HG03175 (cell line): ENCODE data around the gene EIPR1.

Source experiments
- ATAC-seq: cut with Tn5 transposase; IDR thresholded peaks from one replicate; pipeline ENCODE4 v1.9.1; 2021; ENCODE audit warnings: mild to moderate bottlenecking, moderate library complexity; ENCODE audit not compliant: unreplicated experiment

Gene EIPR1

DNA sequence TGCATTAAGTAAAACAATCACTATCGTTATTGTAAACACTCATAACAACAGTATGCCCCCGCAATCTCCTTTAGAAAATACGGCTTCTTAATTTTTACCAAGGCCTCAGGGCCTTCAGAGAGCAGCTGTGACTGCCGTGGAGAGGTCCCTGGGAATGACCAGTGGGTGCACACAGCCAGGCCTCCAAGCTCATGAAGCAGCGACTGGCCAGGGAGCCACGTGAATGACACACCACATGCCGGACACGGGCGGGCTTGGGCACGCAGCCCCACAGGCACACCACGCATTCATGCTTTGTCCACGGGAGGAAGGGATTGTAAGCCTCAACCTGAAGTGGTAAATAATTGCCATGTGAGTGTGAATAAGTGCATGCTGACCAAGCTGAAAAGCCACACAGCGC lies 121.0 kb downstream of the EIPR1 start:
- no peak for ATAC-seq

DNA sequence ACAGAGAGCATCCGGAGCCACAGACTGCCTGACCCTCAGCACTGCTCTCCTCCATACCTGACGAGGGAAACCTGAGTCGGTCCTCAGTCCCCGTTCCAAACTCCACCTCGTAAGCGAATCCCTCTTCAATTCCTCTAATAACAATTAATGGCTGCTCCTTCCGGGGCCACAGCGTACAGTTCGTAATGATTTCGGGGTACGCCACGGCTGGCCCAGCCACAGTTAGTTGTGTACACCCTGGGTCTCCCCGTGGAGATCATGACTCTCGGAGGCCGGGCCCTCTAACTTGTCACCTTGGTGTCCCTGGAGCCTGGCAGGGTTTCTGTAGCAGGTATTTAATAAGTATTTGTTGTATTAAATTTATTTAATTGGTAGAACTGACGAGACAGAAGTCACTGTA lies 121.5 kb downstream of the EIPR1 start:
- no peak for ATAC-seq

DNA sequence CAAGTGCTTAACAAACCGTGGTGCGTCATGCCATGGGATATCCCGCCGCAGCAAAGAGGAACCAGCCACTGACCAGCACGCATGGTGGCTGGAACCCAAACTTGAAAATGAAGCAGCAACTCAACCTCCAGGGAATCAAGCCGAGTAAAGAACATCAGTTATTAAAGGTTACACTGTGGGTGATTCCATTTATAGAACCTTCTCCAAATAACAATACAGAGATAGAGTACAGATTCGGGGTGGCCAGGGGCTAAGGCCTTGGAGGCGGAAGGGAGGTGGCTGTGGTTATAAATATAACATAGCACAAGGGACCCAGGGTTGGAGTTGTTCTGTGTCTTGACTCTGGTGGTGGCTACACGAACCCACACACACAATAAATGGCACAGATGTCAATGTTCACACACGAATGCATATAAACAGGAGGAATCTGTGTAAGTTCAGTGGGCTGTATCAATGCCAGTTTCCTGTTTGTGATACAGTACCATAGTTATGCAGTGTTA lies 123.1 kb downstream of the EIPR1 start:
- peak; percentile 74 for ATAC-seq

DNA sequence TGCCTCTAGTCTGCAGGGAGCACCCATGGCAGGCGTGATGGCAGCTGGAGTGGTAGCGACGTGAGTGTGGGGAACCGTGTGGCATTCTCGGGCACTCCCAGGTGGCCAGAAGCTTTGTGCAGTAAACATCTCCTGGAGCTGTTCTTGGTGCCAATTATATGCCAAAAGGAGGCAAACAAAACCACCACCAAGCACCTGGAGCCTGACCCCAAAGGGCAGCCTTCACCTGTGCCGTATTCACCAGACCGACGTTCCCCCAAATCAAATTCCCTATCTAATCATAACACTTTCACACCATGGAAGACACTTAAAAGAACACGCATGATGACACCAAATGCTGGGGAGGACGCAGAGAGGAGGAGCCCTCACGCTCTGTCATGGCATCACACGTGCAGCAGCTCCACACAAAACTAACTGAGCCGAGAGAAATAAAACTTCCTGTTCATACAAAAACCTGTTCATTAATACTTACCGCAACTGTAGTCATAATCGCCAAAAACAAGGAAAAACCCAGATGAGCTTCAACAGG lies 123.6 kb downstream of the EIPR1 start:
- no peak for ATAC-seq

DNA sequence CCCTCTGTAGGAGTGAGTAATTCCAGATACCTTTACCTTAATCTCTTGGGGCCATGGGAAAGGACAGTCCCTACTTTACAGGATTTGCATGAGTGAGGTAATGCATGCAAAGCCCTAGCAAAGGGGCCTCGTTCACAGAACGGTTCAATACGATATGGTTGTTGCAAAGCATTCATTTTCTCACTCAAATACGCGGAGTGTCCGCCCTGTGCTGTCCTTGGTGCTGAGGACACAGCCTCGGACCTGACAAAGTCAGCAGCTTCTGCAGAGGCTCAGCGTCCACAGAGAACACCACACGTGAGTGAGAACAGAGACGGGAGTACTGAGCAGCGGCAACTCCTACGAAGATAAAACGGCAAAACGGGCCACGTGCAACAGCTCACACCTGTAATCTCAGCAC lies 125.7 kb downstream of the EIPR1 start:
- ATAC-seq, result no peak

DNA sequence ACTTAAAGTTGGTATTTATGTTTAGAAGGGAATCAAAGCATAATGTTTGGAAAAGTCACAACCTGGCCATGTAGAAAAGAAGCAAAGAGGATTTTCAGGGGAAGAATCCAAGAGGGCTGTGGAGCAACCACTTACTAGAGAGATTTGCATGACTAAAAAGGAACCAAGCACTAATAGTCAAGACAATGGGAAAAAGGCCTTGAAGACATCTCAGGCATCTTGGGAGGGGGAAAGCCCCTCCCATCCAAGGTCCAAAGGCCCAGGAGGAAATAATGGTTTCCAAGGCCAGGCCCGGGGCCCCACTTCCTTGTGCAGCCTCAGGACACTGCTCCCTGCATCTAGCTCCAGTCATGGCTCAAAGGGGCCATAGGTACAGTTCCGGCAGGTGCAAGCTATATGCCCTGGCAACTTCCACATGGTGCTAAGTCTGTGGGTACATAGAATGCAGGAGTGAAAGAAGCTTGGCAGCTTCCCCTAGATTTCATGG lies 128.1 kb downstream of the EIPR1 start:
- ATAC-seq, result no peak

DNA sequence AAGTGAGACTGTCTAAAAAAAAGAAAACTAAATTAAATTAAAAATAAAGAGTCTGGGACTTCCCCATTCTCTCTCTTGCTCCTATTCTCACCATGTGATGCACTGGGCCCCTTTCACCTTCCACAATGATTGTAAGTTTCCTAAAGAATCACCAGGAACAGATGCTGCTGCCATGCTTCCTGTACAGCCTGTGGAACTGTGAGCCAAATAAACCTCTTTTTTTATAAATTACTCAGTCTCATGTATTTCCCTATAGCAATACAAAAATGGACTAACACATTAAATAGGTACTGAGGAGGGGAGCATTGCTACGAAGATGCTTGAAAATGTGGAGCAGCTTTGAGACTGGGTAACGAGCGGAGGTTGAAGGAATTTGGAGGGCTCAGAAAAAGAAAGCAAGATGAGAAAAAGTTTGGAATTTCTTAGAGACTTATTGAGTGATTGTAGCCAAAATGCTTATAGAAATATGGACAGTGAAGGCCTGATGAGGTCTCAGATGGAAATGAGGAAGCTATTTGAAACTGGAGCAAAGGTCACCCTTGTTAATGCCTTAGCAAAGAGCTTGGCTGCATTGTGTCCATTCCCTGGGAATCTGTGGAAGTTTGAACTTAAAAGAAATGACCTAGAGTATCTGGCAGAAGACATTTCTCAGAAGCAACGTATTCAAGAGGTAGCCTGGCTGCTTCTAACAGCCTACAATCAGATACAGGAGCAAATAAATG lies 128.7 kb downstream of the EIPR1 start:
- ATAC-seq, result no peak

DNA sequence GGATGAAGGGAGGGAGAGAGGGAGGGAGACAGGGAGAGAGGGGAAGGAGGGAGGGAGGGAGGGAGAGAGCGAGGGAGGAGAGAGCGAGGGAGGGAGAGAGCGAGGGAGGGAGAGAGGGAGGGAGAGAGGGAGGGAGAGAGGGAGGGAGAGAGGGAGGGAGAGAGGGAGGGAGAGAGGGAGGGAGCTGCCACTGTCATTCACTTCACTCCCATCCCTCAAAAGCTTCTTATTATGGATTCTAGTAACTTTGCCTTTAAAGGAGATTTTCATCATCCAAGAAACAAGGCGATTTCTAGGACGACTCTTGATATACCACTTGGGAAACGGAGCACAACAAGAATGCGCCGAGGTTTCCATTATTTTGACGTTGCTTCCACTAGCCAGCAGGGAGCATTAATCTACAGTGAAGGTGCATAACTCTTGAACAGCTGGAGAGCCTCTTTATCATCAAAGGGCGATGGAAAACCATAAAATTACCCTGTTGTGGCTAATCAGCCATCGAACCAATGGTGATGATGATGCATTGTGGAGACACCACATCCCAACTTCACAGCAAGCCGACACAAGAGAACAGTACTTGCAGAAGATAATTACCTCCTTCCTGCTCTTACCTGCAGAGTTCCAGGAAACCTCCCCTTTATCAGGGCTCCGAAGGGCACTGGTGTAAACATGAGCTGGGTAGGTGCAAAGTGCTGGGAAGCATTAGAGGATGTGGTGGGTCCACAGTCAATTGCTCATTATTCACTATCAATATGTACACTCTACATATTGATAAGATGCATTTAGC lies 130.5 kb downstream of the EIPR1 start:
- ATAC-seq, result no peak

DNA sequence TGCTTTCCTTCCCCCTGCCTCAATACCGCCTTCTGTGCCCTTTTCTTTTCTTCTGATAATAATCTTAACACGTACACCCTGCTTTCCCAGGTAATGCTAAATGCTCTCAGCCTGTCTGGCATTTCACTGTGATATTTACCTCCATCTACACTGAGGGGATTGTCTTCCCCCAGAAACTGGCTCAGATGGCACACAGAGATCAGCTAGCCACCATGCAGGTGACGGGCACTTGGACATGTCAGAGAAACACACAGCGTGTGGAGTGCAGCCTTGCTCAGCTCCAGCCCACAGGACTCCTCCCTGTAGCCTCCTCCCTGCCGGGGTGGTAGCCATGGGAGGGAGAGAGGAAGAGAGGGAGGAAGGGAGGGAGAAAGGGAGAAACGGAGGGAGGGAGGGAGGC lies 131.2 kb downstream of the EIPR1 start:
- no peak for ATAC-seq

DNA sequence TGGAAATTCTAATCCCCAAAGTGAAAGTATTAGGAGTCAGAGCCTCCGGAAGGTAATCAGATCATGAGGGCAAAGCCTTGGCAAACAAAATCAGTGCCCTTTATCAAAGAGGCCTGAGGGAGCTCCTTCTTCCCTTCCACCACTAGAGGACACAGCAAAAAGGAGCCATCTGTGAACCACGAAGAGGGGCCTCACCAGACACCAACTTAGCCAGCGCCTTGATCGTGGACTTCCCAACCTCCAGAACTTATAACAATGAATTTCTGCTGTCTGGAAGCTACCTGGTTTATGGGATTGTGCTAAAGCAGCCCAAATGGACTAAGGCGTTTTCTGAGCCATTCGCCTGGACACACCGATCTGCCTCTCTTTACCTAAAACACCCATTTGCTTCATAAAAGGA lies 133.1 kb downstream of the EIPR1 start:
- ATAC-seq, result no peak

DNA sequence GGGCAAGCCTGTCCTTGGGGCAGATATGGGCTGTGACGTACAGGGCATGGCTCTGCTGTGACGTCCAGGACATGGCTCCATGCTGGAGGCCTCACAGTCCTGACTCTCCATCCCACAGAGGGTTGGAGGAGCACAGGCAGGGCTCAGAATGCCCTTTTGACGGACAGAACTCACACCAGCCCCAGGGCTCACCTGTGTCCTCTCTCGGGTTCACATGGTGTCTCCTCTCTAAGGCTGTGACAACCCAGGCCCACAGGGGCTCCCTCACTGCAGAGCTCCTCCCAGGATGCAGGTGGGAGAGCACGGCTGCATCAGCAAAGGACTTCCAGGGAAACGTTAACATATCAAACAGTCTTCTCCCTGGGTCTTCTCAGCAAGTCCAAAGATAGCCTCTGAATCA lies 133.8 kb downstream of the EIPR1 start:
- no peak for ATAC-seq

DNA sequence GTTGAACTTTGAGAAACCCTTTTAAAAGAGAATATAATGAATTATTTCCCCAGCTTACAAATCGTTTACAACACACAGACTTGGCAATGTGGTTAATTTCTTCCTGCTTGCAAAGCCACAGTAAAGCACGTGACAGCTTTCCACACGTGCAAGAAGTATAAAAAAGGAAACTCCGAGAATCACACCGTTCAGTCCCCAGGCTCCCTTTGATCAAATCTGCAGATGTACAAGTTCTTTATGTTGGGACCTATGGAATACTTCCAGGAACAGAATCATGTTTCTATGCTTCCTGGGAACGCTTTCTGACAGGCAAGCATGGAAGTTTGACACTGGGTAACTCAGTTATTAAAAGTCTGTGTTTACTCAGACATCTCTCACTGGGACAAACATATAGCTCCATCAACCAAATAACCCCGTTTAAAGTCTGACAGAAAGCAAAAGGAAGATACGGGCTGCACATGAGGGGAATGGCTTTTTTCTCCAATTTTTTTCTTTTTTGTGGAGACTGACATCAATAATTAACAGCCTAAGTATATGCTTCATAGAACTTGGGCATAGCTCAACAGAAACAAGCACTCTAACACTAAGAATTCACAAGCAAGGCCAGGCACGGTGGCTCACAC lies 134.8 kb downstream of the EIPR1 start:
- peak; percentile 49 for ATAC-seq

DNA sequence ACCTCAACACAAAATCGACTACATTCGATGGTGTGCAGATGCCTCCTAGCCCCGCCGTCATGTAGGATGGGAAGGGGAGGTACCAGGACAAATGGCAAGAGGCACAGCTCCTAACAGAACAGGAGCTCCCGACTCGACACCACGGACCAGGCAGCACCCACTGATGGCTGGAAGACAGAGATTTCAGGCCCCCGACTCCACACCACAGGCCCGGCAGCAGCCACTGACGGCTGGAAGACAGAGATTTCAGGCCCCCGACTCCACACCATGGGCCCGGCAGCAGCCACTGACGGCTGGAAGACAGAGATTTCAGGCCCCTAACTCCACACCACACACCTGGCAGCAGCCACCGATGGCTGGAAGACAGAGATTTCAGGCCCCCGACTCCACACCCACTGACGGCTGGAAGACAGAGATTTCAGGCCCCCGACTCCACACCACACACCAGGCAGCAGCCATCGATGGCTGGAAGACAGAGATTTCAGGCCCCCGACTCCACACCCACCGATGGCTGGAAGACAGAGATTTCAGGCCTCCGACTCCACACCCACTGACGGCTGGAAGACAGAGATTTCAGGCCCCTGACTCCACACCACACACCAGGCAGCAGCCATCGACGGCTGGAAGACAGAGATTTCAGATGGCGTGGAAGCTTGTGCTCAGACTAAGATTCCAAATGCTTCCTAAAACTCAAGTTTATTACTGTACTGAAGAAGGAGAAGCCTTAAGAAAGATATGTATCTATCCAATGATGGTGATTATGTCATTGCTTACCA lies 135.5 kb downstream of the EIPR1 start:
- no peak for ATAC-seq

DNA sequence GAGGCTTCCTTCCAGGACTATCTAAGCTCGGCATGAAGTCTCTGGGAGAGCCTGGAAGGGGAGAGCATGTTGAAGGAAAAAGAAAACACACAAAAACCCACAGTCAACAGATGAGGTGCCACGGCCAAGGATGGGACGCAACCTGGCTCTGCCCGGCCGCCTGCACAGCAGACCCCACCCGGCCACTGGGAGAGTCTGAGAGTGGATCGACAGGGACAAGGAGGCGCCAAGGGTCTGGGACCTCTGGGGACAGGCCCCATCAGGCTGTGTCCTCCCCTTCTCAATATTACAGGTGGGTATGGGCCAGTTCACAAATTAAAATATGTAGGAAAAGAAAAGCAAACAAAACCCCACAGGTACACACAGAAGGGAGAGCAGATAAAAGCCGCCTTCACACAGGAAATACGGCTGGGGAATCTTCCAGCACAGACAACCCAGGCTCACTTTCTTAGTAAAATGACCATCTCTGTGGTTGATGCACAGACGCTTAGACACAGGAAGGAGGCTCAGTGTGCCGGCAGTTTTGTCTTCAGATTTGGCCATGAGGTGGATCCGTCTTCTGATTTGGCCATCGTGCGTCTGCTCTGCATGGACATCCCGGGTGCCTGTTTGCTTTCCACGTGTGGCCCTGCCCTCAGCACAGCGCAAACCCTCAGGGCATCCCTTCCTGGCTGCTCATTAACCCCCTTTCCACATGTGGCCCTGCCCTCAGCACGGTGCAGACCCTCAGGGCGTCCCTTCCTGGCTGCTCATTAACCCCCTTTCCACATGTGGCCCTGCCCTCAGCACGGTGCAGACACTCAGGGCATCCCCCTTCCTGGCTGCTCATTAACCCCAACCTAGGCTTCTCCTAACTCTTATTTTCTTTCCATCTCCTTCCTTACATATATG lies 138.4 kb downstream of the EIPR1 start:
- peak; percentile 72 for ATAC-seq

DNA sequence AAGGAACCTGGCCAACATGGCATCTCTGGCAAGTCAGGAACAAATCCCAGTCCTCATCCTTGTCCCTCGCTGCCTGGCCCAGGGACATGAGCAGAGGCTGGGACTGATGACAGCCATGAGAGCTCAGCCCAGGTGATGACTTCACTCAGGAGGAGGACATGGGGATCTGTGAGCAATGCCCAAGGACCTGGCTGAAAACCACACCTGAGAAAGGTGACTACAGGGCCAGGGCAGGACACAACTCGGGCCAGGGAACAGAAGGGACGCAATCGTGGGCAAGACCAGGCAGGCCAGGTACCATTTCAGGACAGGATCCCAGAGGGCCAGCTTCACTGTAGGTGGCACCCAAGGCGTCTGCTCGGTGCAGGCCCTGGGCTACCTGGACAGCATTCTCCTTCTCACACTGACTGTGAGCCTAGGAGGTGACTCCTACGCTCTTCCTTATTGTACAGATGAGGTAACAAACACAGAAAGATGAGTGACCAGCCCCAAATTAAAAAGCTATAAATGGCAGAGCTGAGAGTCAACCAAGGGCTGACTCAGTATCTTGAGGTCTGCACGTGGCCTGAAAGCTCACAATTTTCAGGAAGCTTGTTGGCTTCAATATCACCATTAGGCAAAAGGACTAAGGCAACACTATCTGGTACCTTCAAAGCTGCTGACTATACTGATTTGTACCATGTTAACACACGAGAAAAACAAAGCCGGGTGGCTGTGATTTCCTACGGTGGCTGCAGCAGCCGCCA lies 141.1 kb downstream of the EIPR1 start:
- ATAC-seq, result no peak

DNA sequence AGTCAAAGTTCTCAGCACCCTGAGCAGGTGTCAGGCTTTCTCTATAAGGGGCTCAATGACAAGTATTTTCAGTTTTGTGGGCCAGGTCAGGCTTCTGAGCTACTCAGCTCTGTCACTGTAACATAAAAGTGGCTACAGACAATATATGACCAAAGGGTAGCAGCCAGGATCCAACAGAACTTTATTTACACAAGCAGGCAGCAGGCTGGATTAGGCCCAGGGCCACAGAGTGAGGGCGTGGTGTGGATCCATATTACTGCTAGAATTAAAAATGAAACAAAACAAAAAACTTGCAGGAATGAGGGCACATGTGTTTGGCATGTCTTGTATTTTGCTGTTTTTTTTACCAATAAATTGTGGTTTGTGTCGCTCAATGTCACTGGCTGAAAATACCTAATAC lies 143.7 kb downstream of the EIPR1 start:
- ATAC-seq, result no peak

DNA sequence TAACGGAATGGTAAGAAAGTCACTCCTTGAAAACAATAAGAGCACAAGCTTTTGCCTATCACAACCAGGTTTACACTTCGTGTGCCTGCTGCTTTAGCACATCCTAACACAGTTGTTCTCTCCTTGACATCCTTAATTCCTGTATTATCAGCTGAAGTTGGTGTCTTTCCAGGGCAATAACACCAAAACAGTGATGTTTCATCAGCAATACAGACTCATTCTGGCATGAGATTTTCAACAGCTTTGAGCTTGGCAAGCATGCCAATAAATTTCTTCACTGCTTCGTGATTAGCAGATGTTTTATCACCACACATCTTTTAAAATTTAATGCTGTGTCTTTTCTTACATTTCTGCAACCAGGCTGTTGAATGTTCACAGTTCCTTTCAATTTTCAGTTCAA lies 148.4 kb downstream of the EIPR1 start:
- ATAC-seq, result no peak

DNA sequence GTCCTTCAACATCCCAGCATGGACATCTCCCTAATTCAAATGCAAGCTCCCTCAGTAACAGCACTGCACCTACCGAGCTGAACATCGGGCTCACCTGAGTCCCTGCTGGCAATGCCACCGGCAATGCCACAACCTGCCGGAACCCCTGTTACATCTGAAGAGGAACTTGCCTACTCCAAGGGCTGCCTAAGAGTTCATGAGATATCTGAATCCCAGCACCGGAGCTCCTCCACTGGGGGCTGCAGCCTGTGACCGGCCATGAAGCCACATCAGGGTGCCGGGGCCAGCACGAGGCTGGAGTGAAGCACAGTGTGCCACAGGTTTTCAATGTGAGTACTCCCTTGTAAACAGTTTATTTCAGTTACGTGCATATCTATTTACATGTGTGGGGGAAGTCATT lies 152.9 kb downstream of the EIPR1 start:
- ATAC-seq, result no peak
